Bronchial epithelial cell (primary cell): ENCODE data around the gene TEF. TPM values are rescaled to one million over a fixed set of nuclear protein-coding genes. Genes with fewer than 3 reads are reported as not detected.

Source experiments
- DNase-seq: peaks from one replicate; pipeline ENCODE4 v3.0.0-alpha.2; 2010; ENCODE audit warnings: low read depth
- FAIRE-seq: peaks from 2 replicates; lab custom pipeline; 2011; peaks lifted over from hg19 to GRCh38; lab: Jason Lieb, UNC
- H3K27me3 ChIP-seq: 2 replicates; pipeline ENCODE4 v1.5.1; 2011; ENCODE audit warnings: low read length; ENCODE audit not compliant: control insufficient read depth, insufficient read depth
- H3K36me3 ChIP-seq: 2 replicates; pipeline ENCODE4 v1.5.1; 2011; ENCODE audit warnings: low read length; ENCODE audit not compliant: control insufficient read depth, insufficient read depth
- H3K4me3 ChIP-seq: 2 replicates; pipeline ENCODE4 v1.5.1; 2011; ENCODE audit warnings: mild to moderate bottlenecking, low read depth, low read length, control low read depth
- total RNA-seq: library from RNA; depleted of rRNA; stranded (reverse); fragments of >200 nt; gene quantifications from 2 replicates; pipeline ENCODE4 v1.2.1, GENCODE V29; 2014
- TF ChIP-seq, protein P1 (sequence below): IDR thresholded peaks from 2 replicates; pipeline ENCODE4 v1.5.1; 2011; ENCODE audit warnings: mild to moderate bottlenecking, moderate library complexity, low read length, control low read depth, inconsistent platforms; ENCODE audit not compliant: insufficient read depth, severe bottlenecking

Gene TEF, protein sequence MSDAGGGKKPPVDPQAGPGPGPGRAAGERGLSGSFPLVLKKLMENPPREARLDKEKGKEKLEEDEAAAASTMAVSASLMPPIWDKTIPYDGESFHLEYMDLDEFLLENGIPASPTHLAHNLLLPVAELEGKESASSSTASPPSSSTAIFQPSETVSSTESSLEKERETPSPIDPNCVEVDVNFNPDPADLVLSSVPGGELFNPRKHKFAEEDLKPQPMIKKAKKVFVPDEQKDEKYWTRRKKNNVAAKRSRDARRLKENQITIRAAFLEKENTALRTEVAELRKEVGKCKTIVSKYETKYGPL
- 7.6 and 13.2 TPM in 2 replicates for total RNA-seq

DNA sequence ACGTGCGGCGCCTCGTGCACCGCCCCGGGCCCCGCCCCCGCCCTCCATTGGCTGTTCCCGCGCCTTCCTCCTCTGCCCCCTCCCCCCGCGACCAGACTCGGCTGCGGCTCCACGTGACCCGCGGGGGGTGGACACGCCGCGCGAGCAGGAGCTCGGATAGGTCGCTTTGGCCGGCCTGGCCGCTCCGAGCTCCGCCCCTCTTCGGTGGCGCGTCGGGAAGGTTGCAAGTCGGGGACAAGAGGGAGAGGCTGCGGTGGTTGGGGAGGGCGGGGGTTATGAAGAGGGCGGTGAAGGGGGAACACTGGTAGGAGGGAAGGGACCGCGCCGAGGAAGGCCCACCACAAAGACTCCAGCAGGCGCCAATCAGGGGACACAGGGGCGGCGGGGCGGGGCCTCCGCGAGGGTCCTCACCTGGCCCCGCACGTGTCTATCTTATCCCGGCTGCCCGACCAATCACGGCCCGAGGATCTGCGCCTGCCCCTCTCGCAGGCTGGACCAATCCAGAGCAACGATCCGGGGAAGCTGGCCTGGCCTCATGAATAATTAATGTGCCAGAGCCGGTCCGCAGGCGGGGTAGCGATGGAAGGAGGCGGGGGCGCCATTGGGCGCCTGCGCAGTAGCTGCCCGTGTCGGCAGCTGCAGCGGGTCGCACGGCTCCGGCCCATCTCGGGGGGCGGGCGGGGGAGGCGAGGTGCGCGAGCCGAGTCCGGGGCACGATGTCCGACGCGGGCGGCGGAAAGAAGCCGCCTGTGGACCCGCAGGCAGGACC lies at the start of gene TEF:
TEF (plus strand) TSS at position 614 of the 769 bp plus-strand sequence; CDS start at position 717, 103 bp downstream.
- FAIRE-seq = no peak
- peak; percentile 90 for DNase-seq

DNA sequence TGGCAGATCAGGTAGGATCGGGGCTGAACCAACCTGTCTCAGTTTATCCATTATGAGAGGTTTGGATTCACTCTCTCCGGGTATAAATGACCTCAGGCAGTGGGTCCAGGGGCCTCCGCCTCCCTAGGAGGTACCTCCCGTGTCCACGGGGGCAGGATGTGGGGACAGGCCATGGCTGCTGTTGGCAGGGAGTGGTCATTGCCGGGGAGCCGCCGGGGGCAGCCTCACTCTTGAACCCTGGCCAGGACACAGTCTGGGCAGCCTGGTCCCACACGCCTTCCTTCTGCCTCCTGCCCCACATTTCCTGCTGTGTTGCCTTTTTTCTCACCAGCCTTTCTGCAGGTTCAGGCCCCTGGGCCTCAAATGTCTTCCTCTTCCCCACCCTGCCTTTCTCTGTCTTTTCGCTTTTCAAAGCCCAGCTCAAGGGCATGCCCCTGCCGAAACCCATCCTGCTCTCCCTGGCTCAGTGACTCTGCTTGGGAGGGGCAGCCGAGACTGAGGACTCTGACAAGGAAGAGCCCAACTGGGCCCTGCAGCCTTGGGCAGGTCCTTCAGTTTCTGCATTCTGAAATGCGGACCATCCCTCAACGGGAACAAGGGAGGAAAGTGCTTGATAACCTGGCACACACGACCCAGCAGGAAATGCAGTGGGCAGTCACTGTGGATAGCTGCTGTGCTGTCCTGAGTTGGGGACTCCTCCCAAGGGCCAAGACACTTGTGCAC lies 49.4 kb upstream of the TEF start:
- H3K27me3 ChIP-seq = no peaks in the 10 kb centered on the region
- DNase-seq (no peak), FAIRE-seq (no peak)
- no peak overlapping the region for H3K4me3 ChIP-seq
- peaks cover 25% of the 10 kb centered on the region for H3K36me3 ChIP-seq
- TF ChIP-seq, protein P1, sequence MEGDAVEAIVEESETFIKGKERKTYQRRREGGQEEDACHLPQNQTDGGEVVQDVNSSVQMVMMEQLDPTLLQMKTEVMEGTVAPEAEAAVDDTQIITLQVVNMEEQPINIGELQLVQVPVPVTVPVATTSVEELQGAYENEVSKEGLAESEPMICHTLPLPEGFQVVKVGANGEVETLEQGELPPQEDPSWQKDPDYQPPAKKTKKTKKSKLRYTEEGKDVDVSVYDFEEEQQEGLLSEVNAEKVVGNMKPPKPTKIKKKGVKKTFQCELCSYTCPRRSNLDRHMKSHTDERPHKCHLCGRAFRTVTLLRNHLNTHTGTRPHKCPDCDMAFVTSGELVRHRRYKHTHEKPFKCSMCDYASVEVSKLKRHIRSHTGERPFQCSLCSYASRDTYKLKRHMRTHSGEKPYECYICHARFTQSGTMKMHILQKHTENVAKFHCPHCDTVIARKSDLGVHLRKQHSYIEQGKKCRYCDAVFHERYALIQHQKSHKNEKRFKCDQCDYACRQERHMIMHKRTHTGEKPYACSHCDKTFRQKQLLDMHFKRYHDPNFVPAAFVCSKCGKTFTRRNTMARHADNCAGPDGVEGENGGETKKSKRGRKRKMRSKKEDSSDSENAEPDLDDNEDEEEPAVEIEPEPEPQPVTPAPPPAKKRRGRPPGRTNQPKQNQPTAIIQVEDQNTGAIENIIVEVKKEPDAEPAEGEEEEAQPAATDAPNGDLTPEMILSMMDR = no peak

More for the DNA sequence above, at the start of gene TEF:
- no peaks in the 10 kb centered on the region for H3K36me3 ChIP-seq
- TF ChIP-seq, protein P1 = no peak
- H3K27me3 ChIP-seq = no peaks in the 10 kb centered on the region
- H3K4me3 ChIP-seq = peak within 1 kb of the TSS; percentile 80

DNA sequence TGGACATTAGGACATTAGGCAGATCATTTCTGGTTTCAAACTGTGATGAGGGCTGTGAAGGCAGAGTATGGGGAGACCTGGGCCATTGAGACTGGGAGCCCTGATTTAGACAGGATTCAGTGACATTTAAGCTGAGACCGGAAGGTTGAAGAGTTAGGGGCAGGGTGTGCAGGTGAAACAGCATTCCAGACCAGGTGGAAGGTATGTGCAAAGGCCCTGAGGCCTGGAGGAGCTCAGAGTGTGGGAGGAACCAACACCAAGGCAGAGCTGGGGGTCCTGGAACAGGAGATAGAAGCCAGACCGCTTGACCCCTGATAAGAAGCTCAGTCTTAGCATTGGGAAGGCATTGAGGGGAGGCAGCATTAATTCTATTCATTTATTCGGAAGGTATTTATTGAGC lies 47.9 kb upstream of the TEF start:
- H3K36me3 ChIP-seq = peaks cover 24% of the 10 kb centered on the region
- TF ChIP-seq, protein P1 = no peak
- no peak for DNase-seq

DNA sequence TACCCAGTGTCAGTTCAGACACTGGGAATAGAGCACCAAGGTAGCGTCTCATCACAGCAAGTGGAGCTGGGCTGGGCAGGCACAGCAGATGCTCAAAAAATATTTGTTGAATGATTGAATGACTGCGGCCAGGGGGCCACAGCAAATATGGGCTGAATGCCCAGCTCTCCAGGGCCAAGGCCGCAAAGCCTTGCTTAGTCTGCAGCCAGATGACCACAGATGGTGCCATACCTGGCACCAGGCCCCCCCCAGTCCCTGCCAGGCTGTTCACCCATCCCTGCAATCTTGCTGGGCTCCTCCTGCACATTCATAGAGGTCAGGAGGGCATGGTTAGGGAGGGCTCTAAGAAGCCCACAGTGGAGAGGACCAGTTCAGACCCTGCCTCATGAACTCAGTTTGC lies 47.5 kb upstream of the TEF start:
- H3K36me3 ChIP-seq = peaks cover 27% of the 10 kb centered on the region
- H3K4me3 ChIP-seq = no peak overlapping the region
- no peaks in the 10 kb centered on the region for H3K27me3 ChIP-seq
- DNase-seq (no peak), FAIRE-seq (no peak)
- TF ChIP-seq, protein P1 = no peak

More for the DNA sequence above, 47.9 kb upstream of the TEF start:
- H3K27me3 ChIP-seq = no peaks in the 10 kb centered on the region
- FAIRE-seq = no peak
- H3K4me3 ChIP-seq = no peak overlapping the region

DNA sequence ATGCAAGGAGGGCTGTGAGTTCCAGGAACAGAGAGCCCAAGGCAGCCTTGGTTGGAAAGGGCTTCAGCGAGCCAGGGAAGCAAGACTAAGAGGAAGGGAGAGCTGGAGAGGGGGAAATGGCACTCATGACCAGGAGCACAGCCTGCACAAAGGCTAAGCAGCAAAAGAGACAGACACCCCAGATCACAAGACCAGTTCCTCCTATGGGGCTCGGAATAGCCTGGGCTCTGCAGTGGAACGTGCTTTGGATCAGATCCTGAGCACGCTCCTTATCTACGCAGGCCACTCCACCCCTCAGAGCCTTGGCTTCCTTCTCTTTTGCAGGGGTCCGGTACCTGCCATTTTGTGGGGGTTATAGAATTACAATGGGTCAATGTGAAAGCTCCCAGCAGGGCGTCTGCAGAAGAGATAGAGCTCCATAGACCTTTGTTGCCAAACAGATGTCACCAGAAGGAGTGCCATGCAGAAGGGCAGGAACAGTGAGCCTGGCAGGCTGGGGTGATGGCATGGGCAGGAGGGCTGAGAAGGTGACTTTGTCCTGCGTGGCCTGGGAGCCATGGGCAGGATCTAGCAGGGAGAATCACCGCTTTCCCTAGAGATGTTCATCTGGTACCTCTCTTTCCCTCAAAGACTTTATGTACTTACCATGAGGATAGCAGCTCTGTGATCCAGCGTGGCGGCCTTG lies 46.6 kb upstream of the TEF start:
- H3K27me3 ChIP-seq = no peaks in the 10 kb centered on the region
- peaks cover 28% of the 10 kb centered on the region for H3K36me3 ChIP-seq
- no peak overlapping the region for H3K4me3 ChIP-seq
- FAIRE-seq (no peak), DNase-seq (no peak)
- TF ChIP-seq, protein P1 = no peak
